GM12878 (cell line): ENCODE results near the gene ADGRE3. TPM values are rescaled to one million over a fixed set of nuclear protein-coding genes. Genes with fewer than 3 reads are reported as not detected.
A peak's percentile ranks its signal among the peaks of the same experiment; 100 is the strongest.

ENCODE experiments used
- BRCA1 ChIP-seq: IDR thresholded peaks from 2 replicates; pipeline ENCODE4 v1.6.1; 2011; ENCODE audit warnings: low read depth, low read length, improper control_type of control experiment
- CHD4 ChIP-seq: fragments of 200-600 bp; sonication (generic); IDR thresholded peaks from 2 replicates; pipeline ENCODE4 v1.6.1; 2016; ENCODE audit warnings: mild to moderate bottlenecking
- FOXK2 ChIP-seq: fragments of 450-650 bp; IDR thresholded peaks from 2 replicates; pipeline ENCODE4 v1.6.1; 2017; ENCODE audit warnings: mild to moderate bottlenecking, moderate library complexity
- GABPA ChIP-seq: IDR thresholded peaks from 2 replicates; pipeline ENCODE4 v1.6.1; 2014; ENCODE audit warnings: antibody characterized with exemption, low read depth, mild to moderate bottlenecking, inconsistent platforms
- HDAC2 ChIP-seq: fragments of 200-600 bp; sonication (generic); IDR thresholded peaks from 2 replicates; pipeline ENCODE4 v1.6.1; 2017
- KLF5 ChIP-seq: fragments of 450-650 bp; IDR thresholded peaks from 2 replicates; pipeline ENCODE4 v1.6.1; 2014; ENCODE audit warnings: mild to moderate bottlenecking; ENCODE audit not compliant: partially characterized antibody
- MEF2A ChIP-seq: IDR thresholded peaks from 2 replicates; pipeline ENCODE4 v1.6.1; 2011; ENCODE audit warnings: low read depth, mild to moderate bottlenecking, low read length, moderate library complexity; ENCODE audit not compliant: insufficient read depth
- MTA2 ChIP-seq: fragments of 450-650 bp; IDR thresholded peaks from 2 replicates; pipeline ENCODE4 v1.6.1; 2016; ENCODE audit warnings: low read depth, mild to moderate bottlenecking, moderate library complexity
- NFYB ChIP-seq: IDR thresholded peaks from 2 replicates; pipeline ENCODE4 v1.6.1; 2011; ENCODE audit warnings: low read depth, mild to moderate bottlenecking, low read length, improper control_type of control experiment, moderate library complexity; ENCODE audit not compliant: insufficient read depth
- PKNOX1 ChIP-seq: fragments of 450-650 bp; IDR thresholded peaks from 2 replicates; pipeline ENCODE4 v1.6.1; 2016; ENCODE audit warnings: mild to moderate bottlenecking
- POU2F2 ChIP-seq: IDR thresholded peaks from 3 replicates; pipeline ENCODE4 v1.6.1; 2011; ENCODE audit warnings: low read depth, mild to moderate bottlenecking, low read length, borderline replicate concordance
- PRDM15 ChIP-seq: fragments of 450-650 bp; formaldehyde crosslinking; IDR thresholded peaks from 2 replicates; pipeline ENCODE4 v1.4.0; 2020; ENCODE audit warnings: mild to moderate bottlenecking, moderate library complexity
- RAD51 ChIP-seq: fragments of 450-650 bp; IDR thresholded peaks from 2 replicates; pipeline ENCODE4 v1.6.1; 2016; ENCODE audit warnings: moderate library complexity, mild to moderate bottlenecking, inconsistent platforms
- SMC3 ChIP-seq: IDR thresholded peaks from 2 replicates; pipeline ENCODE4 v1.6.1; 2011; ENCODE audit warnings: low read length, improper control_type of control experiment, borderline replicate concordance
- SREBF2 ChIP-seq: IDR thresholded peaks from 2 replicates; pipeline ENCODE4 v1.6.1; 2012; ENCODE audit warnings: mild to moderate bottlenecking, low read length
- USF2 ChIP-seq: IDR thresholded peaks from 2 replicates; pipeline ENCODE4 v1.6.1; 2011; ENCODE audit warnings: low read depth, low read length, improper control_type of control experiment, borderline replicate concordance
- ZNF217 ChIP-seq: fragments of 450-650 bp; IDR thresholded peaks from 2 replicates; pipeline ENCODE4 v1.6.1; 2017; ENCODE audit warnings: antibody characterized with exemption, mild to moderate bottlenecking
- polyA plus RNA-seq, 11 experiments: library from polyadenylated mRNA; depleted of rRNA in 4 of 11; unstranded in 6 of 11; stranded (reverse) in 5 of 11; fragments of >200 nt; fragmentation: Nextera tagmentation in 4 of 11; fragmentation: Illumina TruSeq in 1 of 11; extraction: Ambion mirVana in 4 of 11; extraction: Trizol in 1 of 11; gene quantifications; 1 replicate in 1 of 11; 2 replicates in 10 of 11; pipeline versions ENCODE4 v1.2.1 to v1.2.3, GENCODE V29; 2011 to 2016; ENCODE audit warnings: inconsistent platforms in 2 of 11, missing spikeins in 2 of 11, low read depth in 1 of 11
- total RNA-seq, 4 experiments: library from RNA; depleted of rRNA in 3 of 4; stranded (reverse); fragments of >200 nt in 3 of 4; fragmentation: Illumina TruSeq in 1 of 4; extraction: Trizol in 1 of 4; gene quantifications; 2 replicates each; pipeline versions ENCODE4 v1.2.1 to v1.2.3, GENCODE V29; 2013 to 2021
- TF ChIP-seq, protein P1 (sequence below): IDR thresholded peaks from 2 replicates; pipeline ENCODE4 v1.6.1; 2012; ENCODE audit warnings: mild to moderate bottlenecking, low read depth, low read length
- TF ChIP-seq, protein P2 (sequence below): IDR thresholded peaks from 2 replicates; pipeline ENCODE4 v1.6.1; 2011; ENCODE audit warnings: borderline replicate concordance, low read depth, mild to moderate bottlenecking, moderate library complexity, mixed read lengths, low read length; ENCODE audit not compliant: insufficient read depth; ENCODE audit errors: extremely low read length

Gene ADGRE3
- total and polyA plus RNA-seq, 10 of the 15 experiments (the other 5 are each of a cell fraction or from before 2014, with no cell fraction given): 0.04 to 0.10 (median 0.05) TPM; not detected in 6

DNA sequence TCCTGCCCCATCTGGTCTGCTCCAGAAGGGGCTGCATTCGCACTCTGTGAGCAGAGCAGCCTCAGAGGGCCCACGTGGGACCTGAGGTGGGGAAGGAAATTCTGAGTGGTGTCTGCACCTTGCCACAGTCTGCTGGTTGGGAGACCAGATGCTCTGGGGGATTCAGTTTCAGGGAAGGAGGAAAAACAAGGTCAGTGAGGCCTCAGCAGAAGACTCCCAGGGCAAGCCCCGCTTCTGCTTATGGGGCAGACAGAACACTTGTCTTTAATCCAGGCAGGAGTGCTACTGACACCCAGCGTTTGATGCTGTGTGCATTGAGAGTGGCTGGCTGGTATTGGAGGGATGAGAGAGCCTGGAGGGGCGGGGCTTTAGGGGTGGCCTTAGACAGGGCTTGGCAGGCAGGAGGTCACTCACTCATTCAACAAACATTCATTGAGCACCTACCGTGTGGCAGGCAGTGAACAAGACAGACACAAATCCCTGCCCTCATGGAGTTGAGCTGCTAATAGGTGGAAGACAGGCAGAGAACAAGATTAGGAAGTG lies 96.7 kb downstream of the ADGRE3 start (continued):
- TF ChIP-seq, protein P1, sequence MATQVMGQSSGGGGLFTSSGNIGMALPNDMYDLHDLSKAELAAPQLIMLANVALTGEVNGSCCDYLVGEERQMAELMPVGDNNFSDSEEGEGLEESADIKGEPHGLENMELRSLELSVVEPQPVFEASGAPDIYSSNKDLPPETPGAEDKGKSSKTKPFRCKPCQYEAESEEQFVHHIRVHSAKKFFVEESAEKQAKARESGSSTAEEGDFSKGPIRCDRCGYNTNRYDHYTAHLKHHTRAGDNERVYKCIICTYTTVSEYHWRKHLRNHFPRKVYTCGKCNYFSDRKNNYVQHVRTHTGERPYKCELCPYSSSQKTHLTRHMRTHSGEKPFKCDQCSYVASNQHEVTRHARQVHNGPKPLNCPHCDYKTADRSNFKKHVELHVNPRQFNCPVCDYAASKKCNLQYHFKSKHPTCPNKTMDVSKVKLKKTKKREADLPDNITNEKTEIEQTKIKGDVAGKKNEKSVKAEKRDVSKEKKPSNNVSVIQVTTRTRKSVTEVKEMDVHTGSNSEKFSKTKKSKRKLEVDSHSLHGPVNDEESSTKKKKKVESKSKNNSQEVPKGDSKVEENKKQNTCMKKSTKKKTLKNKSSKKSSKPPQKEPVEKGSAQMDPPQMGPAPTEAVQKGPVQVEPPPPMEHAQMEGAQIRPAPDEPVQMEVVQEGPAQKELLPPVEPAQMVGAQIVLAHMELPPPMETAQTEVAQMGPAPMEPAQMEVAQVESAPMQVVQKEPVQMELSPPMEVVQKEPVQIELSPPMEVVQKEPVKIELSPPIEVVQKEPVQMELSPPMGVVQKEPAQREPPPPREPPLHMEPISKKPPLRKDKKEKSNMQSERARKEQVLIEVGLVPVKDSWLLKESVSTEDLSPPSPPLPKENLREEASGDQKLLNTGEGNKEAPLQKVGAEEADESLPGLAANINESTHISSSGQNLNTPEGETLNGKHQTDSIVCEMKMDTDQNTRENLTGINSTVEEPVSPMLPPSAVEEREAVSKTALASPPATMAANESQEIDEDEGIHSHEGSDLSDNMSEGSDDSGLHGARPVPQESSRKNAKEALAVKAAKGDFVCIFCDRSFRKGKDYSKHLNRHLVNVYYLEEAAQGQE: no peak
- TF ChIP-seq KLF5 (no peak), ZNF217 (0 out of 2 replicates have a peak, but pooled peaks have one; percentile 7), GABPA (no peak), BRCA1 (no peak), FOXK2 (no peak), SMC3 (no peak), CHD4 (no peak), HDAC2 (no peak), NFYB (no peak), MEF2A (no peak), PKNOX1 (no peak), MTA2 (peak; percentile 31; the same call in 1 of the 2 replicates), RAD51 (peak; percentile 50), PRDM15 (CRISPR knock-in tag) (no peak), SREBF2 (no peak), POU2F2 (no peak), USF2 (peak; percentile 14; the same call in 1 of the 2 replicates)
- TF ChIP-seq, protein P2, sequence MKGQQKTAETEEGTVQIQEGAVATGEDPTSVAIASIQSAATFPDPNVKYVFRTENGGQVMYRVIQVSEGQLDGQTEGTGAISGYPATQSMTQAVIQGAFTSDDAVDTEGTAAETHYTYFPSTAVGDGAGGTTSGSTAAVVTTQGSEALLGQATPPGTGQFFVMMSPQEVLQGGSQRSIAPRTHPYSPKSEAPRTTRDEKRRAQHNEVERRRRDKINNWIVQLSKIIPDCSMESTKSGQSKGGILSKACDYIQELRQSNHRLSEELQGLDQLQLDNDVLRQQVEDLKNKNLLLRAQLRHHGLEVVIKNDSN: peak; percentile 51
